HG03575 (cell line): Measurements from ENCODE around the gene ZCCHC17.

Experiments used
- ATAC-seq: cut with Tn5 transposase; IDR thresholded peaks from one replicate; pipeline ENCODE4 v1.9.1; 2021; ENCODE audit not compliant: unreplicated experiment, insufficient number of reproducible peaks, low FRiP score; ENCODE audit errors: extremely low read depth

Gene ZCCHC17

GRCh38 chr1:31364561-31365250 lies 67.9 kb downstream of the ZCCHC17 start:
- no peak for ATAC-seq

GRCh38 chr1:31366796-31367195 lies 70.0 kb downstream of the ZCCHC17 start:
- ATAC-seq = no peak

GRCh38 chr1:31368611-31369107 lies 71.8 kb downstream of the ZCCHC17 start:
- ATAC-seq = no peak

GRCh38 chr1:31370021-31370420 lies 73.2 kb downstream of the ZCCHC17 start:
- no peak for ATAC-seq

GRCh38 chr1:31370565-31370964 lies 73.7 kb downstream of the ZCCHC17 start:
- no peak for ATAC-seq

GRCh38 chr1:31371121-31371959 lies 74.5 kb downstream of the ZCCHC17 start:
- ATAC-seq = no peak

GRCh38 chr1:31372051-31372450 lies 75.2 kb downstream of the ZCCHC17 start:
- ATAC-seq = no peak

GRCh38 chr1:31372751-31373055 lies 75.9 kb downstream of the ZCCHC17 start:
- ATAC-seq = no peak

GRCh38 chr1:31373056-31373896 lies 76.4 kb downstream of the ZCCHC17 start, which contains the start of gene FABP3:
TSS of gene FABP3 (minus strand) at chr1:31373076. CDS start at chr1:31373014, 62 bp downstream.
- no peak for ATAC-seq

GRCh38 chr1:31373897-31374486 lies 77.2 kb downstream of the ZCCHC17 start:
- no peak for ATAC-seq

GRCh38 chr1:31374511-31375196 lies 77.8 kb downstream of the ZCCHC17 start:
- no peak for ATAC-seq

GRCh38 chr1:31376375-31377134 lies 79.7 kb downstream of the ZCCHC17 start:
- ATAC-seq = no peak

GRCh38 chr1:31377364-31377863 lies 80.6 kb downstream of the ZCCHC17 start:
- no peak for ATAC-seq

GRCh38 chr1:31378001-31378400 lies 81.2 kb downstream of the ZCCHC17 start:
- no peak for ATAC-seq

- no peak for ATAC-seq
These were observed 83.3 kb downstream of the ZCCHC17 start for GRCh38 chr1:31380181-31380580.

- no peak for ATAC-seq
These were observed 84.8 kb downstream of the ZCCHC17 start for GRCh38 chr1:31381394-31382294.
